ENCODE measurements around the gene OBSCN. TPM values are rescaled to one million over a fixed set of nuclear protein-coding genes. Genes with fewer than 3 reads are reported as not detected.

Gene OBSCN
- total and polyA plus RNA-seq, 2 of the 4 experiments (the other 2 are of a cell fraction): 4.1 to 9.5 TPM

- peak; percentile 51 for TF ChIP-seq CTCF (conservative IDR thresholded peaks at IDR 0.05; ENCODE audit: low read depth, low read length)
Observed at GRCh38 chr1:228378090-228378872, 170.4 kb downstream of the OBSCN start (continued).
